ENCODE data around the gene NKG7. TPM values are rescaled to one million over a fixed set of nuclear protein-coding genes. Genes with fewer than 3 reads are reported as not detected.
A peak's percentile ranks its signal among the peaks of the same experiment; 100 is the strongest.

NKG7 gene
- total and polyA plus RNA-seq, 2 of the 13 experiments (the other 11 are each of a cell fraction or from before 2014, with no cell fraction given), result 0.40 TPM; not detected in 1

DNA sequence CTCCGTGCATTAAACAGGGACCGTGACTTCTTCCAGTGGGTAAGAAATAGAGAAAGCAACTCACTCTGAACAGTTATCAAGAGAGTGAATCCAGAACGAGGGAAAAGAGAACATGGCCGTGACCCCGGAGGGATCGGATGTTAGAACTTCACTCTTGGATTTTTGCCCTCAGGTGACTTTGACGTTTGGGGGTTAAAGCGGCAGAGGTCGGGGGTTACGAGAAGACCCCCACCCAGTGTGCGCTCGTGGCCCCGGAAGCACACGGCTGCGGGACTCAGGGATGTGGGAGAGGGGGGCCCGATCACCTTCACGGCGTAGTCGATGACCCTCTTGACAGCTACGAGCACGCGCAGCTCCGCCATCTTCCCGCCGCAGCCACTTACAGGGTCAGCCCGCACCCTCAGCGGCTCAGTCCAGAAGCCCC lies 6.5 kb downstream of the NKG7 start, which contains the start of gene ETFB (continued):
- TF ChIP-seq YEATS4 (CRISPR knock-in tag; IDR thresholded peaks at IDR 0.05; ENCODE audit: borderline replicate concordance) (peak; percentile 80; the same call in 1 of the 2 replicates), ZNF317 (CRISPR knock-in tag; IDR thresholded peaks at IDR 0.05) (0 out of 2 replicates have a peak, but pooled peaks have one; percentile 19), PAWR (CRISPR knock-in tag; IDR thresholded peaks at IDR 0.05; ENCODE audit: borderline replicate concordance) (no peak), ZNF816 (CRISPR knock-in tag; IDR thresholded peaks at IDR 0.05; ENCODE audit: borderline replicate concordance) (peak; percentile 76; the same call in 1 of the 2 replicates), SIX4 (CRISPR knock-in tag; IDR thresholded peaks at IDR 0.05) (no peak), TGIF2 (CRISPR knock-in tag; IDR thresholded peaks at IDR 0.05) (0 out of 2 replicates have a peak, but pooled peaks have one; percentile 23), RBFOX2 (IDR thresholded peaks at IDR 0.05; ENCODE audit: low read depth, low read length) (peak; percentile 78), POLR2AphosphoS5 (IDR thresholded peaks at IDR 0.05; ENCODE audit: low read depth, low read length) (peak; percentile 15; the same call in 1 of the 2 replicates), CCDC6 (CRISPR knock-in tag; IDR thresholded peaks at IDR 0.05) (no peak), NR2F6 (IDR thresholded peaks at IDR 0.05) (peak; percentile 2; the same call in 1 of the 2 replicates), NR2F6 (CRISPR knock-in tag; IDR thresholded peaks at IDR 0.05) (0 out of 2 replicates have a peak, but pooled peaks have one; percentile 15), ARID2 (CRISPR knock-in tag; IDR thresholded peaks at IDR 0.05; ENCODE audit: borderline replicate concordance) (no peak), POLR2AphosphoS2 (IDR thresholded peaks at IDR 0.05; ENCODE audit: low read depth, low read length) (no peak), GABPA (IDR thresholded peaks at IDR 0.05; ENCODE audit: low read depth, low read length) (no peak), GABPA (CRISPR knock-in tag; IDR thresholded peaks at IDR 0.05; ENCODE audit: low read depth) (no peak), ZBTB7B (CRISPR knock-in tag; IDR thresholded peaks at IDR 0.05) (no peak), NR3C1 (CRISPR knock-in tag; IDR thresholded peaks at IDR 0.05) (no peak), CCAR2 (optimal IDR thresholded peaks at IDR 0.05; ENCODE audit: low read depth, low read length) (no peak), TCF7 (IDR thresholded peaks at IDR 0.05; ENCODE audit: low read depth) (no peak), HNRNPUL1 (IDR thresholded peaks at IDR 0.05; ENCODE audit: low read depth, low read length) (no peak), ZNF564 (CRISPR knock-in tag; IDR thresholded peaks at IDR 0.05) (no peak), HNF4A (CRISPR knock-in tag; IDR thresholded peaks at IDR 0.05) (0 out of 2 replicates have a peak, but pooled peaks have one; percentile 4), TMF1 (CRISPR knock-in tag; IDR thresholded peaks at IDR 0.05; ENCODE audit: low read depth) (no peak), AGO2 (optimal IDR thresholded peaks at IDR 0.05; ENCODE audit: low read depth, low read length) (peak; percentile 25)
- TF ChIP-seq, protein P1, sequence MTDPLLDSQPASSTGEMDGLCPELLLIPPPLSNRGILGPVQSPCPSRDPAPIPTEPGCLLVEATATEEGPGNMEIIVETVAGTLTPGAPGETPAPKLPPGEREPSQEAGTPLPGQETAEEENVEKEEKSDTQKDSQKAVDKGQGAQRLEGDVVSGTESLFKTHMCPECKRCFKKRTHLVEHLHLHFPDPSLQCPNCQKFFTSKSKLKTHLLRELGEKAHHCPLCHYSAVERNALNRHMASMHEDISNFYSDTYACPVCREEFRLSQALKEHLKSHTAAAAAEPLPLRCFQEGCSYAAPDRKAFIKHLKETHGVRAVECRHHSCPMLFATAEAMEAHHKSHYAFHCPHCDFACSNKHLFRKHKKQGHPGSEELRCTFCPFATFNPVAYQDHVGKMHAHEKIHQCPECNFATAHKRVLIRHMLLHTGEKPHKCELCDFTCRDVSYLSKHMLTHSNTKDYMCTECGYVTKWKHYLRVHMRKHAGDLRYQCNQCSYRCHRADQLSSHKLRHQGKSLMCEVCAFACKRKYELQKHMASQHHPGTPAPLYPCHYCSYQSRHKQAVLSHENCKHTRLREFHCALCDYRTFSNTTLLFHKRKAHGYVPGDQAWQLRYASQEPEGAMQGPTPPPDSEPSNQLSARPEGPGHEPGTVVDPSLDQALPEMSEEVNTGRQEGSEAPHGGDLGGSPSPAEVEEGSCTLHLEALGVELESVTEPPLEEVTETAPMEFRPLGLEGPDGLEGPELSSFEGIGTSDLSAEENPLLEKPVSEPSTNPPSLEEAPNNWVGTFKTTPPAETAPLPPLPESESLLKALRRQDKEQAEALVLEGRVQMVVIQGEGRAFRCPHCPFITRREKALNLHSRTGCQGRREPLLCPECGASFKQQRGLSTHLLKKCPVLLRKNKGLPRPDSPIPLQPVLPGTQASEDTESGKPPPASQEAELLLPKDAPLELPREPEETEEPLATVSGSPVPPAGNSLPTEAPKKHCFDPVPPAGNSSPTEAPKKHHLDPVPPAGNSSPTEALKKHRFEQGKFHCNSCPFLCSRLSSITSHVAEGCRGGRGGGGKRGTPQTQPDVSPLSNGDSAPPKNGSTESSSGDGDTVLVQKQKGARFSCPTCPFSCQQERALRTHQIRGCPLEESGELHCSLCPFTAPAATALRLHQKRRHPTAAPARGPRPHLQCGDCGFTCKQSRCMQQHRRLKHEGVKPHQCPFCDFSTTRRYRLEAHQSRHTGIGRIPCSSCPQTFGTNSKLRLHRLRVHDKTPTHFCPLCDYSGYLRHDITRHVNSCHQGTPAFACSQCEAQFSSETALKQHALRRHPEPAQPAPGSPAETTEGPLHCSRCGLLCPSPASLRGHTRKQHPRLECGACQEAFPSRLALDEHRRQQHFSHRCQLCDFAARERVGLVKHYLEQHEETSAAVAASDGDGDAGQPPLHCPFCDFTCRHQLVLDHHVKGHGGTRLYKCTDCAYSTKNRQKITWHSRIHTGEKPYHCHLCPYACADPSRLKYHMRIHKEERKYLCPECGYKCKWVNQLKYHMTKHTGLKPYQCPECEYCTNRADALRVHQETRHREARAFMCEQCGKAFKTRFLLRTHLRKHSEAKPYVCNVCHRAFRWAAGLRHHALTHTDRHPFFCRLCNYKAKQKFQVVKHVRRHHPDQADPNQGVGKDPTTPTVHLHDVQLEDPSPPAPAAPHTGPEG (CRISPR knock-in tag; IDR thresholded peaks at IDR 0.05), result peak; percentile 75; the same call in 1 of the 2 replicates
- TF ChIP-seq, protein P2, sequence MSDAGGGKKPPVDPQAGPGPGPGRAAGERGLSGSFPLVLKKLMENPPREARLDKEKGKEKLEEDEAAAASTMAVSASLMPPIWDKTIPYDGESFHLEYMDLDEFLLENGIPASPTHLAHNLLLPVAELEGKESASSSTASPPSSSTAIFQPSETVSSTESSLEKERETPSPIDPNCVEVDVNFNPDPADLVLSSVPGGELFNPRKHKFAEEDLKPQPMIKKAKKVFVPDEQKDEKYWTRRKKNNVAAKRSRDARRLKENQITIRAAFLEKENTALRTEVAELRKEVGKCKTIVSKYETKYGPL (CRISPR knock-in tag; IDR thresholded peaks at IDR 0.05), result 0 out of 2 replicates have a peak, but pooled peaks have one; percentile 30
- TF ChIP-seq, protein P3, sequence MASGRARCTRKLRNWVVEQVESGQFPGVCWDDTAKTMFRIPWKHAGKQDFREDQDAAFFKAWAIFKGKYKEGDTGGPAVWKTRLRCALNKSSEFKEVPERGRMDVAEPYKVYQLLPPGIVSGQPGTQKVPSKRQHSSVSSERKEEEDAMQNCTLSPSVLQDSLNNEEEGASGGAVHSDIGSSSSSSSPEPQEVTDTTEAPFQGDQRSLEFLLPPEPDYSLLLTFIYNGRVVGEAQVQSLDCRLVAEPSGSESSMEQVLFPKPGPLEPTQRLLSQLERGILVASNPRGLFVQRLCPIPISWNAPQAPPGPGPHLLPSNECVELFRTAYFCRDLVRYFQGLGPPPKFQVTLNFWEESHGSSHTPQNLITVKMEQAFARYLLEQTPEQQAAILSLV (CRISPR knock-in tag; IDR thresholded peaks at IDR 0.05; ENCODE audit: borderline replicate concordance), result 0 out of 2 replicates have a peak, but pooled peaks have one; percentile 19

Measured in HepG2 (cell line).